Prostate gland (tissue), 2 donors: Measurements from ENCODE around the gene S100A16. TPM values are rescaled to one million over a fixed set of nuclear protein-coding genes. Genes with fewer than 3 reads are reported as not detected.
A peak's percentile ranks its signal among the peaks of the same experiment; 100 is the strongest.

Experiments
- DNase-seq: peaks from one replicate; pipeline ENCODE4 v3.0.0-alpha.2; 2019; ENCODE audit warnings: low spot score
- H3K27ac ChIP-seq, 2 donors: fragments of 200-600 bp; sonication (generic); 2 replicates each; pipeline ENCODE4 v1.5.1; 2017 to 2019
- H3K27me3 ChIP-seq: fragments of 200-600 bp; sonication (generic); replicated peaks from 2 replicates; pipeline ENCODE4 v1.5.1; 2019; ENCODE audit not compliant: insufficient read depth
- H3K36me3 ChIP-seq, 2 donors: fragments of 200-600 bp; sonication (generic); 1 replicate in 1 of 2; 2 replicates in 1 of 2; pipeline versions ENCODE4 v1.5.1 to v1.8.1; 2017 to 2019
- H3K4me1 ChIP-seq: fragments of 200-600 bp; sonication (generic); replicated peaks from 2 replicates; pipeline ENCODE4 v1.5.1; 2019
- H3K4me3 ChIP-seq, 2 donors: fragments of 200-600 bp; sonication (generic); 2 replicates each; pipeline ENCODE4 v1.5.1; 2017 to 2019
- H3K9me3 ChIP-seq: fragments of 200-600 bp; sonication (generic); 2 replicates; pipeline ENCODE4 v1.5.1; 2017
- CTCF ChIP-seq, 4 experiments: fragments of 200-600 bp in 2 of 4; fragments of 450-650 bp in 2 of 4; sonication (generic) in 2 of 4; IDR thresholded peaks; 1 replicate in 3 of 4; 2 replicates in 1 of 4; pipeline ENCODE4 v1.5.1; 2016 to 2019; ENCODE audit warnings: antibody characterized with exemption in 4 of 4, mild to moderate bottlenecking in 2 of 4, moderate library complexity in 2 of 4
- POLR2A ChIP-seq: fragments of 450-650 bp; IDR thresholded peaks from one replicate; pipeline ENCODE4 v1.6.1; 2016; ENCODE audit warnings: antibody characterized with exemption, mild to moderate bottlenecking
- POLR2AphosphoS5 ChIP-seq: sonication (generic); formaldehyde crosslinking; IDR thresholded peaks from one replicate; pipeline ENCODE4 v1.6.1; 2017; ENCODE audit warnings: antibody characterized with exemption
- WGBS: methylation state at CpG from one replicate; pipeline ENCODE4 v1.1.5; 2018; 5-methylcytosine and 5-hydroxymethylcytosine counted together
- intact Hi-C: fragments of 100-400 bp; cut with DNase I; formaldehyde crosslinking; loops from one replicate; pipeline ENCODE4 v1.14.2; 2022
- total RNA-seq, 2 donors: library from RNA; depleted of rRNA; stranded (reverse); fragments of >200 nt; gene quantifications; one replicate each; pipeline ENCODE4 v1.1.0, GENCODE V29; 2016

S100A16 gene
- total RNA-seq, 2 donors from 2014 or later, result 78.4 to 165 TPM

GRCh38 chr1:153619171-153619570 lies 6.2 kb upstream of the S100A16 start:
- H3K4me3 ChIP-seq, result no peak overlapping the region
- H3K4me1 ChIP-seq, result no peaks in the 10 kb centered on the region
- intact Hi-C loops, result no loop called here
- WGBS, result 89% methylated on average over 6 of the region's 6 CpGs
- H3K27ac ChIP-seq, result no peak overlapping the region
- no peaks in the 10 kb centered on the region for H3K9me3 ChIP-seq
- H3K27me3 ChIP-seq, result no peaks in the 10 kb centered on the region
- H3K36me3 ChIP-seq, result no peaks in the 10 kb centered on the region
- no peak for DNase-seq
- TF ChIP-seq POLR2A (no peak), CTCF (IDR thresholded peaks at IDR 0.05) (no peak), POLR2AphosphoS5 (no peak)

- Histone ChIP-seq H3K36me3 (no peaks in the 10 kb centered on the region), H3K4me3 (no peak overlapping the region), H3K27ac (no peak overlapping the region), H3K9me3 (no peaks in the 10 kb centered on the region), H3K4me1 (no peaks in the 10 kb centered on the region), H3K27me3 (no peaks in the 10 kb centered on the region)
- DNase-seq, result no peak
- intact Hi-C loops, result no loop called here
- peak in 1 of 4 experiments; percentile 40 for TF ChIP-seq CTCF (IDR thresholded peaks at IDR 0.05)
- no peak for TF ChIP-seq POLR2AphosphoS5
- 94% methylated on average over 6 of the region's 6 CpGs for WGBS
Measured at GRCh38 chr1:153617663-153618062, 4.7 kb upstream of the S100A16 start.

- H3K4me1 ChIP-seq, result no peaks in the 10 kb centered on the region
- no peaks in the 10 kb centered on the region for H3K27me3 ChIP-seq
- TF ChIP-seq POLR2A (no peak), CTCF (IDR thresholded peaks at IDR 0.05) (no peak), POLR2AphosphoS5 (no peak)
- no peak for DNase-seq
- intact Hi-C loops, result no loop called here
- no peaks in the 10 kb centered on the region for H3K9me3 ChIP-seq
- no peak overlapping the region for H3K4me3 ChIP-seq
- 65% methylated on average over 5 of the region's 5 CpGs for WGBS
- H3K36me3 ChIP-seq, result no peaks in the 10 kb centered on the region
- peak overlapping the region in 1 of 2 donors; percentile 16 for H3K27ac ChIP-seq
Measured at GRCh38 chr1:153616917-153617311, 4.0 kb upstream of the S100A16 start.

GRCh38 chr1:153616144-153616916 lies 3.4 kb upstream of the S100A16 start, which contains the start of gene S100A14:
S100A14 (minus strand) TSS chr1:153616325; CDS start chr1:153615858, 467 bp downstream.
- Histone ChIP-seq H3K36me3 (no peaks in the 10 kb centered on the region), H3K9me3 (no peaks in the 10 kb centered on the region), H3K4me3 (no peak within 1 kb of the TSS), H3K27ac (peak within 1 kb of the TSS in 1 of 2 donors; percentile 16), H3K27me3 (no peaks in the 10 kb centered on the region), H3K4me1 (no peaks in the 10 kb centered on the region)
- peak; percentile 60 for DNase-seq
- intact Hi-C loops, result no loop called here
- 56% methylated on average over 10 of the region's 10 CpGs for WGBS
- TF ChIP-seq CTCF (IDR thresholded peaks at IDR 0.05) (no peak), POLR2AphosphoS5 (peak; percentile 17), POLR2A (peak; percentile 37)

GRCh38 chr1:153615406-153615805 lies 2.5 kb upstream of the S100A16 start:
- H3K4me1 ChIP-seq, result no peaks in the 10 kb centered on the region

More at GRCh38 chr1:153615406-153615805, 2.5 kb upstream of the S100A16 start:
- H3K27ac ChIP-seq, result no peak overlapping the region
- DNase-seq, result no peak
- intact Hi-C loops, result no loop called here
- WGBS, result 56% methylated on average over 2 of the region's 2 CpGs
- no peaks in the 10 kb centered on the region for H3K9me3 ChIP-seq
- no peaks in the 10 kb centered on the region for H3K27me3 ChIP-seq
- no peaks in the 10 kb centered on the region for H3K36me3 ChIP-seq
- no peak overlapping the region for H3K4me3 ChIP-seq
- TF ChIP-seq CTCF (IDR thresholded peaks at IDR 0.05) (no peak), POLR2AphosphoS5 (no peak), POLR2A (no peak)
